ENCODE measurements around the gene DZIP1.
"Not testable (repeated sequence)": the region's sequence is repeated elsewhere in the genome, so short reads cannot be mapped to it uniquely, and the experiment has no call there.

DZIP1 gene, protein sequence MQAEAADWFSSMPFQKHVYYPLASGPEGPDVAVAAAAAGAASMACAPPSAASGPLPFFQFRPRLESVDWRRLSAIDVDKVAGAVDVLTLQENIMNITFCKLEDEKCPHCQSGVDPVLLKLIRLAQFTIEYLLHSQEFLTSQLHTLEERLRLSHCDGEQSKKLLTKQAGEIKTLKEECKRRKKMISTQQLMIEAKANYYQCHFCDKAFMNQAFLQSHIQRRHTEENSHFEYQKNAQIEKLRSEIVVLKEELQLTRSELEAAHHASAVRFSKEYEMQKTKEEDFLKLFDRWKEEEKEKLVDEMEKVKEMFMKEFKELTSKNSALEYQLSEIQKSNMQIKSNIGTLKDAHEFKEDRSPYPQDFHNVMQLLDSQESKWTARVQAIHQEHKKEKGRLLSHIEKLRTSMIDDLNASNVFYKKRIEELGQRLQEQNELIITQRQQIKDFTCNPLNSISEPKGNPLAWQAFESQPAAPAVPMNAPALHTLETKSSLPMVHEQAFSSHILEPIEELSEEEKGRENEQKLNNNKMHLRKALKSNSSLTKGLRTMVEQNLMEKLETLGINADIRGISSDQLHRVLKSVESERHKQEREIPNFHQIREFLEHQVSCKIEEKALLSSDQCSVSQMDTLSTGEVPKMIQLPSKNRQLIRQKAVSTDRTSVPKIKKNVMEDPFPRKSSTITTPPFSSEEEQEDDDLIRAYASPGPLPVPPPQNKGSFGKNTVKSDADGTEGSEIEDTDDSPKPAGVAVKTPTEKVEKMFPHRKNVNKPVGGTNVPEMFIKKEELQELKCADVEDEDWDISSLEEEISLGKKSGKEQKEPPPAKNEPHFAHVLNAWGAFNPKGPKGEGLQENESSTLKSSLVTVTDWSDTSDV

DNA sequence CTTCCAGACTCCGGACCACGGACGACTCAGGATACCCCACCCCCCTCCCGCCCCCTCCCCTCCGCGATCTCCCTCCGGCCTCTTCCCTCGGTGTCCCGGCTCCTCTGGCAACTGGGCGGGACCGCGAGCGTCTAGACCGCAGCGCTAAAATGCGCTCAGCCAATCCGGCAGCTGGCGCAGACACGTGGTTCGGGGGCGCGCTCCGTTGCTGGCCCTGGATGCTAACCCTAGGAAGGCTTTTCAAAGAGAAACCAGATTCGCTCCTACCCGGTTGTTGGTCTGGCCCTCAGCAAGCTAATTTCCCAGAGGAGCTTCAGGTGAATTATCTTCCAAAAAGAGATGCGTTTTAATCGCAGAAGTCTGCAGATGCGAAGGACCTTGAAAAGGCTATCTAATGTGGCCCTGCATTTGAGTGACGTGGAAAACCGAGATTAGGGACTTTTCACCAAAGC is at the start of gene DZIP1:
Gene DZIP1, minus strand, starts transcription at position 106 of the 452 bp plus-strand sequence. CDS start 2,677 bp downstream, outside the sequence.
- H3K4me2 ChIP-seq (ENCODE audit: low read length) = no peak within 1 kb of the TSS
- no peaks in the 10 kb centered on the region for H4K20me1 ChIP-seq (ENCODE audit: insufficient read depth, low read length)
- no peaks in the 10 kb centered on the region for H3K9me3 ChIP-seq (ENCODE audit: insufficient read depth, low read length)
- H3K36me3 ChIP-seq (replicated peaks; ENCODE audit: low read depth, low read length) = no peaks in the 10 kb centered on the region
- H3K27me3 ChIP-seq (ENCODE audit: low read depth, low read length) = no peaks in the 10 kb centered on the region
- no peak for TF ChIP-seq EZH2phosphoT487 (IDR thresholded peaks at IDR 0.05; ENCODE audit: low read depth)
- TF ChIP-seq, protein P1, sequence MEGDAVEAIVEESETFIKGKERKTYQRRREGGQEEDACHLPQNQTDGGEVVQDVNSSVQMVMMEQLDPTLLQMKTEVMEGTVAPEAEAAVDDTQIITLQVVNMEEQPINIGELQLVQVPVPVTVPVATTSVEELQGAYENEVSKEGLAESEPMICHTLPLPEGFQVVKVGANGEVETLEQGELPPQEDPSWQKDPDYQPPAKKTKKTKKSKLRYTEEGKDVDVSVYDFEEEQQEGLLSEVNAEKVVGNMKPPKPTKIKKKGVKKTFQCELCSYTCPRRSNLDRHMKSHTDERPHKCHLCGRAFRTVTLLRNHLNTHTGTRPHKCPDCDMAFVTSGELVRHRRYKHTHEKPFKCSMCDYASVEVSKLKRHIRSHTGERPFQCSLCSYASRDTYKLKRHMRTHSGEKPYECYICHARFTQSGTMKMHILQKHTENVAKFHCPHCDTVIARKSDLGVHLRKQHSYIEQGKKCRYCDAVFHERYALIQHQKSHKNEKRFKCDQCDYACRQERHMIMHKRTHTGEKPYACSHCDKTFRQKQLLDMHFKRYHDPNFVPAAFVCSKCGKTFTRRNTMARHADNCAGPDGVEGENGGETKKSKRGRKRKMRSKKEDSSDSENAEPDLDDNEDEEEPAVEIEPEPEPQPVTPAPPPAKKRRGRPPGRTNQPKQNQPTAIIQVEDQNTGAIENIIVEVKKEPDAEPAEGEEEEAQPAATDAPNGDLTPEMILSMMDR (IDR thresholded peaks at IDR 0.05; ENCODE audit: low read depth, low read length) = no peak
- no peak within 1 kb of the TSS for H3K9ac ChIP-seq (ENCODE audit: low read length)
- no peak within 1 kb of the TSS for H2AFZ ChIP-seq (ENCODE audit: low read depth, low read length)
- no peak within 1 kb of the TSS for H3K4me3 ChIP-seq (ENCODE audit: low read length)
- H3K4me1 ChIP-seq (ENCODE audit: low read length) = no peaks in the 10 kb centered on the region
- no peak within 1 kb of the TSS for H3K27ac ChIP-seq (ENCODE audit: low read length)
- H3K79me2 ChIP-seq (ENCODE audit: low read length) = no peaks in the 10 kb centered on the region

DNA sequence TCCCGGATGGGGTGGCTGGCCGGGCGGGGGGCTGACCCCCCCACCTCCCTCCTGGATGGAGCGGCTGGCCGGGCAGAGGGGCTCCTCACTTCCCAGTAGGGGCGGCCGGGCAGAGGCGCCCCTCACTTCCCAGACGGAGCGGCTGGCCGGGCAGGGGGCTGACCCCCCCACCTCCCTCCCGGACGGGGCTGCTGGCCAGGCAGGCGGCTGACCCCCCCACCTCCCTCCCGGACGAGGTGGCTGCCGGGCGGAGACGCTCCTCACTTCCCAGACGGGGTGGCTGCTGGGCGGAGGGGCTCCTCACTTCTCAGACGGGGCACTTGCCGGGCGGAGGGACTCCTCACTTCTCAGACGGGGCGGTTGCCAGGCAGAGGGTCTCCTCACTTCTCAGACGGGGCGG is 46.5 kb upstream of the DZIP1 start:
- H3K4me3 ChIP-seq (ENCODE audit: low read length); H3K27ac ChIP-seq (ENCODE audit: low read length); H3K4me1 ChIP-seq (ENCODE audit: low read length); H3K27me3 ChIP-seq (ENCODE audit: low read depth, low read length); H3K4me2 ChIP-seq (ENCODE audit: low read length); H3K9ac ChIP-seq (ENCODE audit: low read length); H2AFZ ChIP-seq (ENCODE audit: low read depth, low read length): not testable (repeated sequence)
- Histone ChIP-seq H3K79me2 (ENCODE audit: low read length) (peaks cover 39% of the 10 kb centered on the region), H4K20me1 (ENCODE audit: insufficient read depth, low read length) (peaks cover 34% of the 10 kb centered on the region), H3K9me3 (ENCODE audit: insufficient read depth, low read length) (peaks cover 17% of the 10 kb centered on the region; the same call in 1 of the 2 replicates), H3K36me3 (replicated peaks; ENCODE audit: low read depth, low read length) (peaks cover 27% of the 10 kb centered on the region)

DNA sequence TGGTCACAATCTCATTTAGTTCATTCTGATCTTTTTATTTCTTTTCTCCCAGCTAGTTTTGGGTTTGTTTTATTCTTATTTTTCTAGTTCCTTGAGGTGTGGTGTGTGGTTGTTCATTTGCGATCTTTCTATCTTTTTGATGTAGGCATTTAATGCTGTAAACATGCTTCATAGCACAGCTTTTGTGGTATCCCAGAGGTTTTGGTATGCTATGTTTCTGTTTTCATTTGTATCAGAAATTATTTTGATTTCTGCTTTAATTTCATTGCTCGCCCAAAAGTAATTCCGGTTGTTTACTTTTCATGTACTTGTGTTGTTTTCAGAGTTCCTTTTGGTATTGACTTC is 45.0 kb upstream of the DZIP1 start:
- H3K36me3 ChIP-seq (replicated peaks; ENCODE audit: low read depth, low read length) = peaks cover 16% of the 10 kb centered on the region
- H3K4me1 ChIP-seq (ENCODE audit: low read length) = peaks cover 6% of the 10 kb centered on the region; the same call in 1 of the 2 replicates
- H2AFZ ChIP-seq (ENCODE audit: low read depth, low read length) = no peak overlapping the region
- H3K4me2 ChIP-seq (ENCODE audit: low read length) = no peak overlapping the region
- no peak overlapping the region for H3K27ac ChIP-seq (ENCODE audit: low read length)
- H3K4me3 ChIP-seq (ENCODE audit: low read length) = no peak overlapping the region
- H3K9ac ChIP-seq (ENCODE audit: low read length) = no peak overlapping the region
- no peaks in the 10 kb centered on the region for H3K27me3 ChIP-seq (ENCODE audit: low read depth, low read length)
- H3K9me3 ChIP-seq (ENCODE audit: insufficient read depth, low read length) = peaks cover 17% of the 10 kb centered on the region; the same call in 1 of the 2 replicates
- H4K20me1 ChIP-seq (ENCODE audit: insufficient read depth, low read length) = peaks cover 44% of the 10 kb centered on the region
- TF ChIP-seq EZH2phosphoT487 (IDR thresholded peaks at IDR 0.05; ENCODE audit: low read depth) = no peak
- TF ChIP-seq, protein P1 (IDR thresholded peaks at IDR 0.05; ENCODE audit: low read depth, low read length) = no peak
- peaks cover 54% of the 10 kb centered on the region for H3K79me2 ChIP-seq (ENCODE audit: low read length)

DNA sequence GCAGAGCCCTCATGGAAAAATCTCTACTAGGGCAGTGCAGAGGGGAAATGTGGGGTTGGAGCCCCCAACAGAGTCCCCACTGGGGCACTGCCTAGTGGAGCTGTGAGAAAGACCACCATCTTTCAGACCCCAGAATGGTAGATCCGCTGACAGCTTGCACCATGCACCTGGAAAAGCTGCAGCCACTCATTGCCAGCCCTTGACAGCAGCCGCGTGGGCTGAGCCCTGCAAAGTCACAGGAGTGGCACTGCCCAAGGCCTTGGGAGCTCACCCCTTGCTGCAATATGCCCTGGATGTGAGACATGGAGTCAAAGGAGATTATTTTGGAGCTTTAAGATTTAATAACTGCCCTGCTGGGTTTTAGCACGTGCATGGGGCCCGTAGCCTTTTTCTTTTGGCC is 40.5 kb upstream of the DZIP1 start:
- Histone ChIP-seq H4K20me1 (ENCODE audit: insufficient read depth, low read length) (peaks cover 72% of the 10 kb centered on the region), H3K9me3 (ENCODE audit: insufficient read depth, low read length) (peaks cover 17% of the 10 kb centered on the region; the same call in 1 of the 2 replicates), H3K79me2 (ENCODE audit: low read length) (peaks cover 98% of the 10 kb centered on the region), H3K36me3 (replicated peaks; ENCODE audit: low read depth, low read length) (peaks cover 35% of the 10 kb centered on the region)
- not testable (repeated sequence) for H3K4me3 ChIP-seq (ENCODE audit: low read length); H2AFZ ChIP-seq (ENCODE audit: low read depth, low read length); H3K9ac ChIP-seq (ENCODE audit: low read length); H3K27ac ChIP-seq (ENCODE audit: low read length); H3K4me1 ChIP-seq (ENCODE audit: low read length); H3K4me2 ChIP-seq (ENCODE audit: low read length); H3K27me3 ChIP-seq (ENCODE audit: low read depth, low read length)
